ENCODE results near the gene FOXB2. TPM values are rescaled to one million over a fixed set of nuclear protein-coding genes. Genes with fewer than 3 reads are reported as not detected.

Gene FOXB2
- total RNA-seq, 1 experiment from 2014 or later = not detected

DNA sequence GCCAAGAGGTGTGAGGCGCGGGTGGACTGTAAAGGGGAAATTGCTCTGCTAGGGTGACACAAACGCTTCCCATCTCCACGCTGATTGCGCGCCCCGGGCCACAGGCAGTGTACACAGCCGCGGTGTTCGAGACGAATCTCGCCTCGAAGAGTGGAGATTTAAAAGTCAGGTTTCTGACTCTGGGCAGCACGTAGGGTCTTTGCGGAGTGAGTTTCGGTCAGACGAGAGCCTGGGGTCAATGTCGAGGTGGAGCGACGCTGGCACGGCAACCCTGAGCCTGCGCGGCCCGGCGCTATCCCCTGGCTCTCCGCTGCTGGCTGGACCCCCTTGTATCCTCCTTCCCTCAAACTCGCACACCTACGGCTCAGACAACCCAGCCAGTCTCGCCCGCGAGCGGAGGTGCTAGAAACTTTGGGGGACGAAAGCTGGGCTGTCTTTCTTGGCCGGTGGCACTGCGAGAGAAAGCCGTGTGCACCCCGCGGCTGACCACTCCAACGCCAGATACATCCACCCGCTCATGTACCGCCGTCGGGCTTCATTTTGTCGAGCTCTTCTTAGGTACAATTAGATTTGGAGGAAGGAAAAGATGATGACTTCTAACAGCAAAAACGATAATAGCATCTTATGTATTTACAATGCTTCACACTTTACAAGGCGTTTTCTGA lies 5.4 kb upstream of the FOXB2 start:
- Histone ChIP-seq H3K27me3 (peaks cover 8% of the 10 kb centered on the region; the same call in 1 of the 2 replicates), H3K9me3 (no peaks in the 10 kb centered on the region), H3K4me3 (no peak overlapping the region), H3K36me3 (no peaks in the 10 kb centered on the region)
- no peak for DNase-seq

DNA sequence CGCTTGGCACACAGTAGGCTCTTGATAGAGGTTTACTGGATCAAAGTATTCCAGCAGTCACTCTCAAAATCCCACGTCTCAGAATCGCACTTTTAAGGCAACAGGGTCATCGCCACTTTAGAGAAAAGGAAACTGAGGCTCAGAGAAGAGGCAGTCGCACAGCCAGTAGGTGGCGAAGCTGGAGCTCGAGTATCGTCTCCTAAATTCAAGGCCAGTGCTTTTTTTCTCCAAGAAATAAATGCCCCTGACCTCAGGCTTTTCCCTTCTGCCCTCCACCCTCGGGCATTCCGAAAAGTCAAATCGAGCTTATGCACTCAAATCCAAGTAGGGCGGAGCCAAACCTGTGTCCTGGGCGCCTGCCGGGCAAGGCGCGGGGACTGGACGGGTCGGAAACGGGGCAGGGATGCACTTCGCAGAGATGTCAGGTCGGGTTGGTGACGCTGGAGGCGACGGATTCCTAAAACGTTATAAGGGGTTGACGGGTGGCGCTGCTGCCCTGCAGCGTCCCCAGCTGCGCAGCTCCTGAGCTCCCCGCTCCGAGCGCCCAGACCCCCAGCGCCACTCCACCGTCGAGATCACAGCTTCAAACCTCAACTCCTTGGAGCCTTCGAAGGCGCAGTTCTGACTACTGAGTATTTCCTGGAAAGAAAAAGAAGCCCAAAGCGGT lies 4.7 kb upstream of the FOXB2 start:
- H3K27me3 ChIP-seq = peaks cover 14% of the 10 kb centered on the region
- H3K36me3 ChIP-seq = no peaks in the 10 kb centered on the region
- no peaks in the 10 kb centered on the region for H3K9me3 ChIP-seq
- DNase-seq = no peak
- no peak overlapping the region for H3K4me3 ChIP-seq

DNA sequence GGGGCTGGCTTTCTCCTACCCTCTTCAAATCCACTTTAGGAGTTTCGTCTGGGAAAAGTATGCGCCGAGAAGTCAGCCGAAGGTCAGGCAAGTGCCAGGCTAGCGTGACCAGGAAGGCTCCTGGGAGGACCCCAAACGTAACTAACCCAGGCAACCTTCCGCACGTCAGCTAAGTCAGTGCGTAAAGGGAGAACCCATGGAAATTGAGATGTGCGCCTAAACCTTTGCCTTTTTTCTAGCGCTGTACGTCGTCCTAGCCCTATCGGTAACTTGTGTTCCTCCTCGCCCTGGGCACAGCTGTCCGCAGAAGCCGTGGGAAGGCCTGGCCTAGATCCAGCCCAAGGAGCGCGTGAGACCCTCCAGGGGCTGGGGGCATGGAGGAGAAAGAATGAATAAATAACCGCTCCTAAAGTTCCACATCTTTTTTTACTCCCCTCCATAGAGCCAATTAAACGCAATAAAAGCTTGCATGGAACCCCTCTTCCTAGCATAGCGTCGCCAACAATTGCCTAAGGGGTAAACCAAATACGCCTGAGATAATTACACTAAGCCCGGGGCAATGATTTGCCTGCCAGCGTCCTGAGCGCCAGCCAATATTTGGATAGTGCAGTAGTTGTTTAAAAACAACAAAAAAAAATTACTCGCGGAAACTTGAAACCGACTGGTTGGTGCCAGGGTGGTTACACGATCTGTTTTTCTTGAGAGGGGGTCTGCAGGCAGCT lies 4.0 kb upstream of the FOXB2 start:
- Histone ChIP-seq H3K4me3 (no peak overlapping the region), H3K27me3 (peaks cover 17% of the 10 kb centered on the region), H3K9me3 (no peaks in the 10 kb centered on the region), H3K36me3 (no peaks in the 10 kb centered on the region)
- peak; percentile 36 for DNase-seq

DNA sequence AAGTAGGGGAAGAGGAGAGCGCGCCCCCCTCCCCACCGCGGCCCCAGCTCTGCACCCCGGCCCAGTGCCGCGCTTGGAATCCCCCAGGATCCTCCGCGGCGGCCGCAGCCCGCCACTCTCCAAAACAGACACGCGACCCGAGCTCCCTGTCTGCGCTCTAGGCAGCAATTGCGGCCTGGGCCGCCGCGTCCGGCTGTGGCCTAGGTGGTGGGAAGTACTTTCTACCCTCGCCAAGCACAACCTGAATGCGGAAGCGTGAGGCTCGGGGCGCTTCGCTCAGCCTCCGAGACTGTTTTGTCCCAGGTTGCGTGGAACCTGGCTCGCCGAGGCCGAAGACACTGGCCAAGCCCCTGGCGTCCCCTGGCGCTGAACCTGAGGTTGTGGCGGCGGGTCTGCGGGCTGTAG lies 3.3 kb upstream of the FOXB2 start:
- no peak overlapping the region for H3K4me3 ChIP-seq
- peaks cover 23% of the 10 kb centered on the region for H3K27me3 ChIP-seq
- no peak for DNase-seq
- H3K36me3 ChIP-seq = no peaks in the 10 kb centered on the region
- H3K9me3 ChIP-seq = no peaks in the 10 kb centered on the region

DNA sequence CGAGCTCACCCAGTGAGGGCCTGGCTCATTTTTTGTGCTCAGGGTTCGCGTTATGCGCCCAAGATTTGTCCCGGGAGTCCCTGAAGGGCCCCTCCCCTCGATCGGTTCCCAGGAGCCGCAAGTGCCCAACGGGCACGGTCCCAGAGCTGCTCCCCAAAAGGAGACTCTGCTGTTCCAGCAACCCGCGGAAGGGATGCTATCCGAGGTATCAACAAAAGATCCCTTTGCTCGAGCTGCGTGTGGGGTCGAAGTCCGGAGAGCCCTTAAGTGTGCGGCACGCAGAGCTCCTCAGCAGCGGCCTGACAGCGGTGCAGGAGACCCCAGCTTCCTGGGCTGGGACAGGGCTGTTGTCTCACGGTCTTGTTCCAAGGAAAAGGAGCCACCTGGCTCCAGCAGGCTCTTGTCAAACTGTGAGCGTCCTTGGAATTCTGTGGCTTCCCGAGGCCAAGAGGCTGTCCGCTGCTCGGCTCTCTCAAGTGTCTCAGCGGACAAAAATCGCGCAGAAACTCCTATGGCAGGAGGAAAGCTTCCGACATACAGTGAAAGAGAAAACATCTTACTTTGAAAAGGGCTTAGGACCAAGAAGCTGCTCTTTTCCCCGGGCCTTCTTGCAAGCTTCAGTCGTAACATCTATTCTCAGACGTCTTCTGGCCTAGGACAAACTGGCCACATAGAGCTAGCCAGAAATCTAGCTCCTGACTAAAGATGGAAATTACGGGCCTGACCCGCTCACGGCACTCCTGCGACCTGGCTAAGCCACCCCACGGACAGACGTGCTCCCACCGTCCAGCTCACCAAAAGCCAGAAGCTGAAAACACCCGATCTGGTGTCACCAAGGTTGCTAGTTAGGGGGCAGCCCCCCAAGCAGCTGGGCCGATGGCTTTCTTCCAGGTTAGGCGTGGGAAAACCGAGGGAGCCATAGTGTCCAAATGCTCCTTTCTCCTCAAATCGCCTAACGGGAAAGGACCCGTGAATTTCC lies 2.6 kb upstream of the FOXB2 start:
- Histone ChIP-seq H3K4me3 (no peak overlapping the region), H3K36me3 (no peaks in the 10 kb centered on the region), H3K27me3 (peaks cover 29% of the 10 kb centered on the region), H3K9me3 (no peaks in the 10 kb centered on the region)
- DNase-seq = no peak

DNA sequence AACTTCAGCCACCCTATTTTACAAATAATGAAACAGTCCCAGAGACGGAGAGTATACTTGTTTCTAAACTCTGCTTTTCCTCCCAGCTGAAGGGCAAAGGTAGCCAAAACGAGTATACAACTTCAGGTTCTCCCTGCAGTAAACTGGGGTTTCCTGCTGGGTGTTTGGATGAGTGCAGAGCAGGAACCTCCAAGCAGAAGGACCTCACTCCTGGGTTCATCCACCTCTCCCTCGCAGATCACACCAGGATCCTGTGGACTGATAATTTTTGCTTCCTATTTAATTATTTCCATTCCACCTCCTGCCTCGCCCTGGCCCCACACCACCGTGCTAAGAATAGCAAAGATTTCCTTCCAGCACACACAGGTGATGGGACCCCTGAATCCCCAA lies 2.0 kb upstream of the FOXB2 start:
- Histone ChIP-seq H3K36me3 (no peaks in the 10 kb centered on the region), H3K9me3 (no peaks in the 10 kb centered on the region), H3K27me3 (peaks cover 29% of the 10 kb centered on the region), H3K4me3 (no peak overlapping the region)
- DNase-seq = no peak

DNA sequence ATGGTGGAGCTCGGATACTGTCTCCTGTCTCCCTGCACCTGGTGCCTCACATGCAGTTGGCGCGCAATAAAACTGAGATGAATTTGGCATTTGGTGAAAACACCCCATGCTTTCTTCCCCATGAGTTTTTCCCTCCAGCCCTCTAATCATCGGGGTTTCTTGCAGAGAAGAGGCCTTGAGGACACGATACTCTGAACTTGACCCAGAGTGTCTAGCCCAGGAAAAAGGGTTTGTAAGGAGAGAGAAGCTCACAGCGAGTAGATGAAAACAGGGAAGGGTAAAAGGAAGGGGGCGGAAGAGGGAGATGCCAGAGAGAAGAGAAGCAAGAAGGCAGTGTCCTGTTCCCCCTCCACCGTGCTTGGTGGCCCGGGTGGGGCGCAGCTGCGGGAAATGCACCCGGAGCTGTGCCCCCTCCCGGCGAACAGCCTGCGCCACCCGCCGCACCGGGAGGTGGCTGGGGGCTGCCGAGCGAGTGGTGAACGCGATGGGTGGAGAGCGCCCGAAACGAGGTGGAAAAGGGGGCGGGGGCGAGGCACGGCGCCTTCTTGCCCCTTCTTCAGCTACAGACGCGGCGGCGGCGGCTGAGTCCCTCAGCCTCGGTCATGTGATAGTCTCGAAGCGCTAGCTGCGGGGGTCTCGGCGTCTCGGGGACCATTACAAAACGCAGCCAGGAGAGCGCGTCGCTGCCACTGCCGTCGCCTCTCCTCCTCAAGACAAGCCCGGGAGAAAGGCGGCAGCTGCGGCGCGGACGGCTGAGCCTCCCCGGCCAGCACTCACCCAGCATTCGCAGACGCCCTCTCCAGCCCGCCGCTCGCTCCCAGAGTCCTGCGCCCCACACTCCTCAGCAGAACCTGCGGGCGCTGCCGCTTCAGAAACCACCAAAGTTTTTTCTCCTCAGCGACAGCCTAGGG lies 1.1 kb upstream of the FOXB2 start:
- H3K9me3 ChIP-seq = no peaks in the 10 kb centered on the region
- peaks cover 29% of the 10 kb centered on the region for H3K27me3 ChIP-seq
- H3K36me3 ChIP-seq = no peaks in the 10 kb centered on the region
- H3K4me3 ChIP-seq = peak overlapping the region; percentile 11; the same call in 1 of the 2 replicates
- no peak for DNase-seq

DNA sequence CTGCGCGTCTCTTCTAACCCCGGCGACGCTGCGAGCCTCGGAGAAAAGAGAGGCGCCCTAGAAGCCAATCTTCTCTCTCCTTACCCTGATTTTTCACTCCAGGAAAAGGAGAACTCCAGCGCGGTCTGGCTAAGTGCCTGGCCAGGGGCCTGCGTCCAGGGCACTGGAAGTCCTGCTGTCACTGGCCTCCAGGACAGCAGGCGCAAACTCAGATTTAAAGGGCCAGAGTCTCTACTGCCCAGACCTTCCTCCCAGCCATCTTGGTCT lies 553 bp upstream of the FOXB2 start:
- Histone ChIP-seq H3K27me3 (peaks cover 29% of the 10 kb centered on the region), H3K9me3 (no peaks in the 10 kb centered on the region), H3K36me3 (no peaks in the 10 kb centered on the region), H3K4me3 (no peak overlapping the region)
- DNase-seq = no peak

DNA sequence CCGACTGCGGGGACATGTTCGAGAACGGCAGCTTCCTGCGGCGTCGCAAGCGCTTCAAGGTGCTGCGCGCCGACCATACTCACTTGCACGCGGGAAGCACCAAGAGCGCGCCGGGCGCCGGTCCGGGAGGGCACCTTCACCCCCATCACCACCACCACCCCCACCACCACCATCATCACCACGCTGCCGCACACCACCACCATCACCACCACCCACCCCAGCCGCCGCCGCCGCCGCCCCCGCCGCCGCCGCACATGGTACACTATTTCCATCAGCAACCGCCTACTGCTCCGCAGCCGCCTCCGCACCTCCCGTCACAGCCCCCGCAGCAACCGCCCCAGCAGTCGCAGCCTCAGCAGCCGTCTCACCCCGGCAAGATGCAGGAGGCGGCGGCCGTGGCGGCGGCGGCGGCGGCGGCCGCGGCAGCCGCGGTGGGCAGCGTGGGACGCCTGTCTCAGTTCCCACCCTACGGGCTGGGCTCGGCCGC lies 514 bp downstream of the FOXB2 start:
- H3K27me3 ChIP-seq = peaks cover 25% of the 10 kb centered on the region
- no peak for DNase-seq
- H3K9me3 ChIP-seq = no peaks in the 10 kb centered on the region
- no peaks in the 10 kb centered on the region for H3K36me3 ChIP-seq
- H3K4me3 ChIP-seq = no peak overlapping the region

DNA sequence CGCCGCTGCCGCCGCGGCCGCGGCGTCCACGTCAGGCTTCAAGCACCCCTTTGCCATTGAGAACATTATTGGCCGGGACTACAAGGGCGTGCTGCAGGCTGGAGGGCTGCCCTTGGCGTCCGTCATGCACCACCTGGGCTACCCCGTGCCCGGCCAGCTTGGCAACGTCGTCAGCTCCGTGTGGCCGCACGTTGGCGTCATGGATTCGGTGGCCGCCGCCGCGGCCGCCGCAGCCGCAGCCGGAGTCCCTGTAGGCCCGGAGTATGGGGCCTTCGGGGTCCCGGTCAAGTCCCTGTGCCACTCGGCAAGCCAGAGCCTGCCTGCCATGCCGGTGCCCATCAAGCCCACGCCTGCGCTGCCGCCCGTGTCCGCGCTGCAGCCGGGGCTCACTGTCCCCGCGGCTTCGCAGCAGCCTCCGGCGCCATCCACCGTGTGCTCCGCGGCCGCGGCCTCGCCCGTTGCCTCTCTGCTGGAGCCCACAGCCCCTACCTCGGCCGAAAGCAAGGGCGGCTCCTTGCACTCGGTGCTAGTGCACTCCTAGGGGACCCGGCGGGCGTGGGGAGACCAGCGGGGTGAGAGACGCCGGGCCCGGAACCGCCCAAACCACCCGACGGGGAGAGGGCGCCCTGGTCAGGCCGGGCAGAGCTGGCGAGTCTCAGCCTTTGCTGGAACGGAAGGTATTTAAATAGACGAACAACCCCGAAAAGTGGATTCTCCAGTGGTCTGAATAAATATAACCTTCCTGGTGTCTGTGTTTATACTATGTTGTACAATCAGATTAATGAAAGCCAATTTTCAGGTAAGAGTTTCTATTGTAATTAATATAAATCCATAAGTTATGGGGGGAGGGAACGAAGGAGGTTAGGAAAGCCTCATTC lies 1.2 kb downstream of the FOXB2 start:
- peaks cover 25% of the 10 kb centered on the region for H3K27me3 ChIP-seq
- no peaks in the 10 kb centered on the region for H3K36me3 ChIP-seq
- H3K9me3 ChIP-seq = no peaks in the 10 kb centered on the region
- no peak for DNase-seq
- no peak overlapping the region for H3K4me3 ChIP-seq

DNA sequence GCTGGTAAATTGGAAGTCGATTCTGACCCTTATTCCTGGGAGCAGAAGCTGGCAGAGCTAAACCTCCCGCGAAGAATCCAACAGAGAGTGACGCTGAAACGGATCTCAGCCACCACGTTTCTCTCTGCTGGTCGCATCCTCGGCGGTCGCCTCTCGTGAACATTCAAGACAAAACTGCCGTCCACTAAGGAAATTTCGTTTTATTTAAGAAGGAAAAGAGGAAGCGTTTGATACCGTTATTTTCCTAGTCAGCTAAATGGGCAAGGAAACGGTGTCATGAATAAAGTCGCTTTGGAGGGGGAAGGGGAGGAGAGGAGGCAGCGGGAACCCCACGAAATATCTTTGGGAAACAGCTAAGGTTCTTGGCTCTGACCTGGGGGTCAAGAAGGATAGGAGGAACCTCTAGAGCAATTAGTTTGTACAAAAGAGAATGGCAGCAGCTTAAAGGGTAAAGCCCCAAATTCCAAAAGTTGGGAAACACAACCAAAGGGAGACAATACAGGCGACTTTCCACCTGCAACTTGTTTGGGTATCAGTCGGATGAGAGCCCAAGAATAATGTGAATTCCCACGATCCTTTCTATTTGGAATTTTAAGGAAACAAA lies 1.9 kb downstream of the FOXB2 start:
- Histone ChIP-seq H3K27me3 (peaks cover 25% of the 10 kb centered on the region), H3K4me3 (no peak overlapping the region), H3K36me3 (no peaks in the 10 kb centered on the region), H3K9me3 (no peaks in the 10 kb centered on the region)
- no peak for DNase-seq

DNA sequence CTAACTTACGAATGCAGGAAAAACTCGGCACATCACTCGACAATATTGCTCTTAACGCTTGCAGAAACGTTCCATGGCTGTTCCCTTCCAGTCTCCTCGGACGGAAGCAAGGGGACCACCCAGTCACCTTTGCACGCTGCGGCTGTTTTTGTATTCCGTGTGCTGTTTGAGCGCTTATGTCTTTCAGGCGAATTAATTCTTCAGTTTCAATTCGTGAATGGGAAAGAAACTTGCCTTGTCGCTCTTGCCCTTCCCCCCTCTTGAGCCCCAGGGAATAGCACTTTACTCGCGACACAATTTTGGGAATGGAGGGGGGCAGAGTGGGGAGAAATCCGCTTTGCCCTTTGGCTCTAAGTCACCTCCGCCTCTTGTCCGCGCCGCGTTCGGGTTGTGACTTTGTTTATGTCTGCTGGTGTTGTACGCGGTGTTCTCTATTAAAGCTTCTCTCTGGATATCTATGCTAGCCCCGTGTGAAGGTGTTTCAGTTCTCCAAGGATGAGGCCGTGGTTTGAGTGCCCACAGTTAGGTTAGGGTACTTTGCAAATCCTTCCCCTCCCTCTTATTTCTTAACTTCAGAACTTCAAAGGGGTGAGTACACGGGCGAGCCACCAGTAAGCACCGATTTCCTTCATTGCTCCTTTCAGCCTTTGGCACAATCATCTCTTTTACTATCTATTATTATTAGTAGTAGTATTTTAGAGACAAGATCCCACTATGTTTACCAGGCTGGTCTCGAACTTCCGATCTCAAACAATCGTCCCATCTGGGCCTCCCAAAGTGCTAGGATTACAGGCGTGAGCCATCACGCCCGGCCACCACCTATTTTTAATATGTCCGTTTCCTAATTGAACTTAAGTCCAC lies 2.7 kb downstream of the FOXB2 start:
- no peaks in the 10 kb centered on the region for H3K36me3 ChIP-seq
- peaks cover 25% of the 10 kb centered on the region for H3K27me3 ChIP-seq
- no peaks in the 10 kb centered on the region for H3K9me3 ChIP-seq
- no peak for DNase-seq
- no peak overlapping the region for H3K4me3 ChIP-seq

DNA sequence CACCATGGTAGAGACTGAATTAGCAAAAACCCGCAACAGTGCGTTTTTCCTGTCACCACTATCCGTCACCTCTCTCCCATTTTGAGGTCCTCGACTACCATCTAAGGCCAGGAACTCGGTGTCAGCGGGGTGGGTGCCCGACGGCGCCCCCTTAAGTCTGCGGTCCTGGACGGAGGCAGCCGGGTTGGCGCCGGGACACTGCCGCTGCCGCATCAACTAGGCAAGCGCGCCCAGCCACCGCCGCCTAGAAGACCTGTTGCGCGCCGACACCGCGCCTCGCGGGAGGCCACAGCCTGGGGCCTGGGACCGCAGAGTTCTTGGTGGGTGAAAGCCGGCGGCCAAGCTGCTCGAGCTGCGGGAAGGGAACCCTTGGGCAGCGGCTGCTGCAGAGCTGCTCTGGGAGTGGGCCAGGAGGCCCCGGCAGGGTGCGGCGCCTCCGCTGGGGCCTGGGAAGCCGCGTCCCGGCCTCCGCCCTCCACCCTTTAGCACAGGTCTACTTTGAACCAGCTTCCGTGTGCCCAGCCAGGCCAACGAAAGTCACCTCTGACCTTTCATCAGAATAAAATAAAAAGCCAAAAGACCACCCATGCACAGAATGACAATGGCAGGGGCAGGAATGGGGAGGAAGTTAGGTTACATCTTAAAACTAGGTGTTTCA lies 3.5 kb downstream of the FOXB2 start:
- no peak for DNase-seq
- Histone ChIP-seq H3K36me3 (no peaks in the 10 kb centered on the region), H3K4me3 (no peak overlapping the region), H3K9me3 (no peaks in the 10 kb centered on the region), H3K27me3 (peaks cover 25% of the 10 kb centered on the region)
